Stimulated activated CD8-positive, alpha-beta memory T cell treated with anti-CD3 and anti-CD28 coated beads, Interleukin-15, amount 100 ng/mL, for 4 hours (primary cell): ENCODE results near the gene IL26.
"Not testable (repeated sequence)": the region's sequence is repeated elsewhere in the genome, so short reads cannot be mapped to it uniquely, and the experiment has no call there.

Experiments
- DNase-seq, 2 donors: peaks; one replicate each; pipeline ENCODE4 v3.0.0-alpha.2; 2020; ENCODE audit warnings: low read depth in 2 of 2

IL26 gene

DNA sequence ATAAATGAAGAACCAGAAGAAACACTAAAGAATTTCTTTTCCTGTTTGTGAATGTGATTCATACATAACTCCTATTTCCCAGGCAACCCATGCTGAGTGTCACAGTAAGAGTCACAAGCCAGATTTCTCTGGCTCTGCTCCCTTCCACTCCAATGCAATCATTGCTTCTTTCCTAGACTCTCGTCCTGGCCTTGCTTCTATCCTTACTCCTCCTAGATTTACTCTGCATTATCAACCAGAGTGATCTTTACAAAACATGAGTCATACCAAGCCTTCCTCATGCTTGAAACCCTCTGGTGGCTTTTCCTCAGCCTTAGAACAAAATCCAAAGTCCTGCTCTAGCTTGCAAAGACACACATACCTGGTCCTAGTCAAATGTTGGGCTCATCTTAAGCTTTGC is 14.5 kb upstream of the IL26 start:
- no peak for DNase-seq

DNA sequence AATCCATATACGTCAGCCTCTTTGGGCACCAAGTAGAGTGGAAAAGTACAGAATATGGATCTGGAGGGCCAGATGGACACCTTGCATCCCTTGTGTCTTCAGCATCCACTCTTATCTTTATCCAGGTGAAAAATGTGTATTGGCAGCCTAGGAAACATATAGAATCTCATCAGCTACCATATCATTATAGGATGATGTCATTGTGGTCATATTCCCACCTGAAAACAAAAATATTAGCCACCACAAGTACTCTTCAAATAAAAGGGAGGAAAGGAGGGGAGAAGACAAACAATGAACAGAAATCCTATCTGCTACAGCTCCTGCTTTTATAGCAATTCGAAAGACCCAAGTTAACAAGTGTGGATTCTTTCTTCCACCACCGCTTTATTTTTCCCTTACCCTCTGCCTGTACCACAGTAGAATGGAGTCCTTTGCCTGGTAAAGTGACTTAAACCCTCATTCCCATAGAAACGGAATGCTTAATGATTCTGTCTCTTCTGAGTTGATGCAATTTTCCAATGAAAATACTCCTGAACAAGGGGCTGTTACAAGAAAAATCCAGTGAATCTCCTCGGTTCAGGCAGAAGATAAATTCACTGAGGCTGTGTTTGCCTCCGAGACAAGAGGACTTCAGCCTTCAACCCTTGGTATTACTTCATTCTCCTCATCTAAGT is 13.8 kb upstream of the IL26 start:
- DNase-seq: no peak

DNA sequence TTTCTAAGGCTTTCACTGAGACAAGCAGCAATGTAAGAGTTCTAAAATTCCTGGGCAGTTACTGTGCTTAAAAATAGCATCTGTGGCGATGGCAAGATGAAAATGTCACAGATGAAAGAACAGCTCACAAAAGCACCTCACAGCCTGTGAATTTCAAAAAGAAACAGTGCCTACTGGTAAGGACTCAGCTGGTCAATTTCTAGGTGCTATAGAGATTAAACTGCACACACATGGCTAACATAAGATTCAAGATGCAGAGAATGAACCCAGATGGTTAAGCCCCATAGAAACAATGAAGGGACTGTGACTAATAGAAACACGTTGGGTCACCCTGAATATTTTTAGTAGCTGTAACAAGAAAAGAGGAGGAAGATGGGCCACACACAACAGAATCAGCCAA is 12.0 kb upstream of the IL26 start:
- no peak for DNase-seq

DNA sequence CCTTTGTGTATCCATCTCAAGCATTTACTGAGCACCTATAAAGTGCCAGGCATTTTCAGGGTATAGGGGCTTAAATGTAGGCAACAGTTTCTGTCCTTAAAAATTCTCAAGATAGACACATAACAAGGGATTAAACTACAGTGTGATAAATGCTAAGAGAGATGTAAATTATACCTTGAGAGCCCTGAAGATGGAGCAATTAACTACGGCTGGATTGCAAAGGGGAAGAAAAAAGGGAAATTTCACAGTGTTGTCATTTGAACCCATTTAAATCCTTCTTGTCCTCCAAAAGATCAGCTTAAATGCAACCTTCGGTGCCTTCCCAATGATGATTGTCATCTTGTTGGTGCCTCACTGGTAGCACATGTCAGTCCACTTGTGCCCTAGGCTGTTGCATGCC is 11.5 kb upstream of the IL26 start:
- DNase-seq: no peak

DNA sequence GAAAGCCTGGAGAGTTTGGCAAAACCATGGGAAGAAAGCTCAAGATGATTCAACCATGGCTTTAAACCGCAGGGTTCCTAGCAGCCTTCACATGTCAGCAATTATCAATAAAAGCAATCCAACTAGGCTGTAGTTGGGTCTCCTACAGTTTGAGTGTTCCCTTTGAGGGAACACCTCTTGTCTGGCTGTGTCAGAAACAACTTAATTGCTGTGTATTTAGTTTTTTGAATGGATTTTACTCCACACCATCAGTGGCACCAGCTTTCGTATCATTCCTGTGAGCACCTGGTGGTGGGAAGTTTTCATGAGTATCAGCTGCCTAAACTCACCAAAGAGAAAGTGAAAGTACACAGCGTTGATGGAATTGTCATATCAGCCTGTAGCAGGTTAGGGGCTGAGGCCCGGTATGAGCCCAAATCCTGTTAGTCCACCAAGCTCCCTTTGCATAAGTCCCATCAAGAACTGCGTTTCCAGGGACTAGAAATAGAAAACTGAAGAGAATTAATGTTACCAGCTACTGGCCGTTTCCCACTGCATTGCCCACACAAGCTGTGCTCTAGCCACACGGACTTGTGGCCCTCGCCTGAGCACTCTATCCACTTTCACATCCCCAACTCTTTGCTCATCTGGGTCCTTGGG is 10.9 kb upstream of the IL26 start:
- DNase-seq: peak in 1 of 2 donors; percentile 5

DNA sequence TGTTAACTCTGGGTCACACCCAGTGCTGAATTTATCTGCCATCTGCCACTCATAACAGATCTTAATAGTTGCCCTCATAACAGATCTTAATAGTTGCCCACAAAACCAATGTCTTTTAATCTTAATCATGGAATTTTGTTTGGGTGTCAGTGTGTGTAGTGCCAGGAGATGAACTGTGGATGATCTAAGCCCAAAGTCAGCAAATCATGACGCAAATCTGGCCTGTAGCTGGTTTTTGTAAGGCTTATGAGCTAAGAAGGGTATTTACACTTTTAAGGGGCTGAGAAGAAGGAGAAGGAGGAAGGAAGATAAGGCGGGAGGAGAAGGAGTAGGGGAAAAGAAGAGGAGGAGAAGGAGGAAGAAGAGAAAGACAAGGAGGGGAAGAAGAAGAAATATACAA is 10.0 kb upstream of the IL26 start:
- no peak for DNase-seq

DNA sequence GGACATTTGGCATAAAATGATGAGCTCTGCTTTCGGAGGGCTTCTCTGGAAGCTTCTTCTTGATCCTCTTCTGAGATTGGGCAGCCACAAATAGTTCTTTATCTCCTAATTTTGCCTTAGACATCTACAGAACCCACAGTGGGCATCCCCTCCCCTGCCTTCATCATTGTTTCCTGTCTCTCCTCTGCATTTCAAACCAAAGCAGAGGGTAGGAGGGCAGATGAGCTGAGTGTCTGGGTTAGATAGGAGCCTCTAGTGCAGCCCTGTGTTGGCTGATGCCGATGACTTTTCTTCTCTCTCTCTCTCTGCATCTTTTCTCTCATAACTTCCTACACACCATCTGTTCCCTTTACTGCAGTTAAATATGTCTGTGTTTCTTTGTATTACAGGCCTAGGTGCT is 8.5 kb upstream of the IL26 start:
- DNase-seq: no peak

DNA sequence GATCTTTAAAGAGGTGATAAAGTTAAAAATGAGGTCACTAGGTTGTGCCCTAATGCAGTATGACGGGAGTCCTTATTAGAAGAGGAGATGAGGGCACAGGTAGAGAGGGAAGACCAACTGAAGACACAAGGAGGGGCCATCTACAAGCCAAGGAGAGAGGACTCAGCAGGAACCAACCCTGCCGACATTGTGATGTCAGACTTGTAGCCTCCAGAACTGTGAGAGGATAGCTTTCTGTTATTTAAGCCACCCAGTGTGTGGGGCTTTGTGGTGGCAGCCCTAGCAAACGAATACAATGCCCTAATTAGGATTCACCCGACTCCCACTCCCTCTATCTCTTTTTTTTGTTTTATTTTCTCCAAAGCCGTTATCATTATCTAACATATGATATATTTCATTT is 7.9 kb upstream of the IL26 start:
- DNase-seq: no peak

DNA sequence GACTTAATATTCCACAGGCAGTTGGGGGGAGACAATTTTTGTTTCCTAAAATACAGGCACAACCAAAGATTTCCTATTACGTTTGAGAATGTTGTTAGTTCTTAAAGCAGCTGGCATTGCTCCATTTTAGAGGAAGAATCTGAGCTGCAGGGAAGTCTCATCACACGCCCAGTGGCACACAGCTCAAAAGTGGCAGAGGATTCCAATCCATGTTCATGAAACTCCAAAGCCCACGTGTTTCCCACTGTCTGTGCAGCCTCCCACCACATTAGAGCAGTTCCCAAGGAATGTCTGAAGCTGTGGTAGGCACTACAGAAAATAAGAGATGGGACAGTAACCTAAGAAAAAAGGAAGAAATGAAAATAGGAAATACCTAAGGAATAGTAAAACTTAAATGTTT is 6.1 kb upstream of the IL26 start:
- no peak for DNase-seq

DNA sequence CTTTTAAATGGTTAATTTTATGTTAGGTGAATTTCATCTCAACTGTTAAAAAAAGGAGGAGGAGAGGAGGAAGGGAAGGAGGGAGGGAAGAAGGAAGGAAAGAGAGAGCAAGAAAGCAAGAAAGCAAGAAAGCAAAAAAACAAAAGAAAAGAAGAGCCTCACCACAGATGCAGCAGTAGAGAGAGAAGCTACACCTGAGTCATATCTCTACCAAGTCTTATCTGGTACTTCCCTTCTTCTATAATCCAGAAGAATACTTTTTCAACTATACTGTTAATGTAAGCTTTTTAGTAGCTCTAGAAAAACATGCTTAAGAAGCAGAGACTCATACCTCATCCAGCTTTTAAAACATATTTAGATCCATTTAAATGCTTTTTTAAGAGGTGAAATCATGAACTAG is 5.6 kb upstream of the IL26 start:
- no peak for DNase-seq

DNA sequence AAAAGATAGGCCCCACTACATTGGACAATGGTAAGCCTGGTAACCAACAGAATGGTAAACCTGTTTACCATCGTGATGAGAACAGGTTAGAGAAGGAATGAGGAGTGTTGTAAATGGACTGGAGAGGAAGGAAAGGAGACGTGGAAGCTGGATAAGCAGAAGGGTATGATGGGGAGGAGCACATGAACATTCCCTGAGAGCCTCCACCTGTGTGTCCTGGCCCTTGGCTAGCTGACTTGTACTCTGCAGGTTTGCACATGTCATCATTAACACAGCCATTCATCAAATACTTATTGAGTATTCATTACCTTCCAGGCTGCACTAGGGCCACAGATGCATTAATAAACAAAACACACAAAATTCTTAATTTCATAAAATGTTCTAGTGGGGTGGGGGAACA is 4.3 kb upstream of the IL26 start:
- no peak for DNase-seq

DNA sequence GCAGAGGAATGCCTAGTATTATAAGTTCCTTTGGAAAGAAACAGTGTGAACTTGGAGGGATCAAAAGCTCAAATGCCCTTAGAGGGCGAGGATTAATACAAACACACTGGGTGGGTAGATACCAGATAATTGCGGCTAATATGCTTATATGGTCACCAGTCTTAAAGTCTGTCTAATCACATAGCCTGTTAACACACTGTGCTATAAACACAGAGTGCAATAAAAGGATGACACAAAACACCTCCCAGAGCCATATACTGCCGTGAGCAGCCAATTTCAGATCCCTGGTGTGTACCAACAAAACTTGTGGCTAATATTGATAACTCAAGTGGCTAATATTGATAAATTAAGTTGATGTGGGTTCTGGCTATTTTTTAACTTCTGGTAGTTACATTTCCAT is 1.7 kb upstream of the IL26 start:
- DNase-seq: no peak

DNA sequence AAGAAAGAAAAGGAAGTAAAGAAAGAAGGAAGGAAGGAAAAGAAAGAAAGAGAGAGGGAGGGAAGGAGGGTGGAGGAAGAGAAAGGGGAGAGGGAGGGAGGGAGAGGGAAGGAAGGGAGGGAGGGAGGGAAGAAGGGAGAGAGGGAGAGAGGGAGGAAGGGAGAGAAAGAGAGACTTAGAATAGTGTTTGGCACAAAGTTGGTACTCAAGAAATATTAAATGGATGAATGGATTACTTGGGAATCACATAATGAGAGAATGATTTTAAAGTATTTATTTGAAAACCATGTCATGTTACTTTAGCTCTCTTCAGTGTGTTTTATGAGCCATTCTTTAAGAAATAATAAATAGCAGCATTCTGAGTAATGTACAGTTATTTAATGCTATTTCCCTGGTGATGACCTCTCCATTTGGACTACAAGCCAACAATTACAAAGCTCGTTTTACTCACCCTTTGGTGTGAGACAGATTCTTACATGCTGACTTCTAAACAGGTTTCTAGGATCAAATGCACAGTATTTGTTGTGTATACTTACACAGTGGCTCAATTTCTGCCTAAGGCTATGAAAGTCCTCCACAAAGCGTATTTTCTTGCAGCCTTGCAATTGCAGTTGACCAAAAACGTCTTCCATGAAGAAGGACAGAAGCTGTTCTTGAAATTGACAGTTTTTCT is 861 bp downstream of the IL26 start:
- DNase-seq: no peak

DNA sequence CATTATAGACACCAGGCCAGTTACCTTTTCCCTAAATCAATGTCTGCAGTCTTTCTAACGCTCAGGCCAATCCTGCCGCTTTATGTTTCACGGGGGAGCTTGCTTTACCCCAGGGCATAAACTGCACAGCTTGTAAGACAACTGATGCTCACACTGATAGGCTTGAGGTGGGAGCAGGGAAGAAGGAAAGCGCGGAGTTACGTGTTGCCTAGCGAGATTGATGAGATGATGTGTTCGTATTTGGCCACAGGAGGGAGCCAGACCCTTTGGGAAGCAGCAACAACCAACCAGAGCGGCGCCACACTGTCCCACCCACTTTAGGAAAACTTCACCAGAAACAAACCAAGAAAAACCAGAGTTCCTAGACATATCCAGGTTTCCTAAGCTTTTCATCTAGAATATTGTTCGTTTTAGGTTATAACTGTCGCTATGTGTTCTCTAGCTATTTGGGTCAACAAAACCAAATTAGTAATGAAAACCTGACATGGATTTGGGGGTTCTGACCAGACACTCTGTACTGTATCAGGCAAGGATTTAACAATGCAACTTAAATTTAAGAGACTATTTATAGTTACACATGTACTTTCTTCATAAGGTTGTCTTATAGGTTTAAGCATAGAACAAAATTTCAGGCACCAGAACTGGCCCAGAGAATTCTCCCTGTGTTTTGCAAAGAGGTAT is 2.4 kb downstream of the IL26 start:
- DNase-seq: peak; percentile 28 to 58

DNA sequence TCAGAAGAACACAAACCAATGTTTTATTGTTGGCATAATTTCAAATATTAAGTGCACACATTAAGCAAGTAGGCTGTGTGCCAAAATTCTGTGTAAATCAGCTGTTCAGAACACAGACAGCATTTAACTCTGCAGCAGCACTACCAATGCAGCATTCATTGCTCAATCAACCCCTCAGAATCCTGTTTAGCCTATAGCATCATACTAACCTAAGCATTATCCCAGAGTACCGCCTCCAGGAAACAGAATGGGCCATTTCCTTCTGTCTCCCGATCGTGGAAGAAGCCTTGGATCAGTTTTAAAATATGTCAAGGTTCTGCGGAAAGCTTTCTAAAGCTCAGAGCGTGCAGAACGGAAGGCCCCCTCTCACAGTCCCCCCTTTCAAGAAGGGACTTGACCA is 3.3 kb downstream of the IL26 start:
- no peak for DNase-seq

DNA sequence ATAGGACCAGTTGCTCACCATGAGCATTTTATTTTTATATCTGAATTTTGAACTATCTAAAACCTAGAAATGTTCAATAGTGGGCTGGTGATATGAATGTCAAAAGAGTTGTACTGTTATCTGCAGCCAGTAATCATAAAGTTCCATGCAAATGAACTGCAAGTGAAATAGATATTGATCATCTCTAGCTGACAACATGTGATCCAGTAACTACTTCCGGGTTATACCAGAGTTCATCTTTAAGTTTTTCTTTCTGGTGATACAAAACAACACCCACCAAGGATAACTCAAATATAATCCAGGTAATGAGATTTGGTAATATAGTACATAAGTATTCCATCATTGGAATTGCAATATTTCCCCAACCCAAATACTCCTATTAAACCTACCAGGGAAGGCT is 4.1 kb downstream of the IL26 start:
- no peak for DNase-seq

DNA sequence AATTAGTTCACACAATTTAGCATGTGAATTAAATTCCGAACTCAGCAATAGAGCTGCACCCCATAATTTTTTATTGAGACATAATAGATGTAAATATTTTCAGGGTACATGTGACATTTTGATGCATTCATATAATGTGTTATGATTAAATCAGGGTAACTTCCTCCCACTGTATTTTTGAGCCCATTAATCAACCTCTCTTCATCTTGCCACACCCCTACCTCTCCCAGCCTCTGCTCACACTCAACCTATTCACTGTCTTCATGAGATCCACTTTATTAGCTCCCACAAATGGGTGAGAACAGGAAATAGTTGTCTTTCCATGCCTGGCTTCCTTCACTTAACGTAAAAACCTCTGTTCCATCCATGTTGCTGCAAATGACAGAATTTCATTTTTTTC is 14.7 kb downstream of the IL26 start:
- DNase-seq: no peak

DNA sequence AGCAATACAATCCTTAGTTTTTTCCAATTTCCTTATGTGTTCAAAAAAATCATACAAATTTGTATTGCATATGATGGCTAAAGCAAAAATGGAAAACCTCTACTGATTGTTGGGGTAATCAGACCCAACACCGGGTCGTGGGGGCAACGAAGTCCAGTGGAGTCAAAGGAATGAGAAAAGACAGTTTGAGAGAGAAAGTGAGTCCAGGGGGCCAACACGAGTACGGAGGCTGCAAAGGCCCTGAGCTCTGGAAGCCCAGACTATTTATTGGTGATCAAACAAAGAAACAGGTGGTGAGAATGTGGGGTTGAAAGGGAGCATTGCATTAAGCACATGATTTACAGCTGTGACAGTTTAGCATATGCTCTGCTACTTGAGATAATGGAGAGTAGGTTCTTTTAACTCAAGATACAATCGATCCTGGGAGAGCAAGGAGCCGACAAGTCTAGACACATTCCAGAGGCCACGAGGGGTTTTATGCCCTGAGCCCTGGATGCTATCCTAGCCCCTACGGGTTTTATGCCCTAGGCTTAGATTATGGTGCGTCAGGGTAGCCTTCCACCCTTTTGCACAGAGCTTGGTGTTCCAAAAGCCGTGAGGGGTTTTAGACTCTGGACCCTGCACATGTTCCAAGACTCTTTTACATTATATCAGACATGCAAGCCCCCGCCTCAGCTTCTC is 16.4 kb downstream of the IL26 start:
- DNase-seq: not testable (repeated sequence)

DNA sequence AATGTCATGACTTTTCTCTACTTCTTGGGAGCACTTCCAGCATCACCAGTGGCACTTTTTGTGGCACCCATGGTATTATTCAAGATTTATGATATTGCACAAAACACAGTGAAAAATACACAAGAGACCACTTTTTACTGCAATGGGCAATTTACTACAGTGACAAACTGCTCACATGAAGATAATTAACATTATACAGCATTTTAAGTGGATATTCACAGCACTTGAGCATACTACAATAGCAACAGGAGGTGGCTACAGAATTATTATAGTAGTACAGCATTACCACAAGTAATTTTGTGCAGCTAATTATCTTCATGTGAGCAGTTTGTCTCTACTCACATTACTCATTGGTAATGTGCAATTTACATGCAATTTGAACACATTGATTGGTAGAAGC is 18.3 kb downstream of the IL26 start:
- DNase-seq: no peak

DNA sequence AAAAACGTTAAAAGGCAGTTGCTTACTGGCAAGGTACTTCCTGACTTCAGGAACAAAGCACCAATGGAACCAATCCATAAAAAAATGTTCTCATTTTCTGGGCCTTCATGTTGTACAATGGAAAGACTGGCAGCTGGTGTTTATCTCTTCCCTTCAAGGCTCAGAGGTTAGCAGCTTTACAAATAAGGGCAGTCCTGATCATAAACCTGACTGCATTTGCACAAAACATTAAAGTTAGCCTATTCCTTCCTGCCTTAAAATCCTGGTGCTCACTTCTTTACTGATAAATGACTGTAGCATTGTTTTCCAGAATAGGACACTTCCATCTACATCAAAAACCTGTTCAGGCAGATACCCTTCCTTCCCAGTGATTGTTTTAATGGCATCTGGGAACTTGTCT is 19.2 kb downstream of the IL26 start:
- DNase-seq: no peak

DNA sequence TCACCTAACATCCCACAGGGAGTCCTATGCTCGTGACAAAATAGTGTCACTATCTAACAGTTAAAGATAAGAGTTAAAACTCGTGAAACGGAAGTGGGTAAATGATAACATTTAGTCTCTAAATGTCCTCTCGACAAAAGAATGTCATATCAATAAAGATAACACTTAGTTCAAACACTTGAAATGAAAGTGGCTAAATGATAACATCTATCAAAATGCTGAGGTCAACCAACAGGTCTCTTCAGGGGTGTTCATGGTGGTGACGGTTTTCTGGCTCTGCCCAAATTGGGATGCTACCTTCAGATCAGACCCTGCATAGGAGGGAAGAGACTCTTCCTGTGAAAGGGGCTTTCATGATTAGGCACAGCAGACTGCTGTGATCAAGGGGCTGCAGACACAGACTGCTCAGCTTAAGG is 22.1 kb downstream of the IL26 start:
- no peak for DNase-seq

DNA sequence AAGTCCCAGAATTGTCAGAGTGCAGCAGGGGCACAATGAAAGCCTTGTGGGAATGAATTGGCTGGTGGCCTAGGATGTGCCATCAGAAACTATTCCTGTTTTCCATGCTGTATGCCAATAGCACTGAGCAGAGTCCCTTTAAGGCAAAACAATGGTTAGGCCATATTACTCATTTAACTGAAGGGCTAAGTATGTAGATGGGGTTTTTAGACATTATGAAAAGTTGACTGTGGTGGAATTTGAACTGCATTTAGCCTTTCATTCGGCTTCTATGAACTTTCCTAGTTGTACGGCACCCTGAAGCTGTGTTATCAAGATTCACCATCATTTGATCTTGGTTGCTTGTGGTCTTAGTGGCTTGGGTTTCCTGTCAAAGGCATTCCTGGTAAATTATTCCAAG is 24.8 kb downstream of the IL26 start:
- no peak for DNase-seq
